ENCODE measurements around the gene C6orf58. TPM values are rescaled to one million over a fixed set of nuclear protein-coding genes. Genes with fewer than 3 reads are reported as not detected.

Gene C6orf58
- total RNA-seq, 2 experiments from 2014 or later: not detected

GRCh38 chr6:127635091-127635490 is 58.1 kb downstream of the C6orf58 start:
- Mint-ChIP-seq H3K27ac (no peak overlapping the region), H3K27me3 (peaks cover 1% of the 10 kb centered on the region), H3K36me3 (ENCODE audit: low read depth) (peaks cover 1% of the 10 kb centered on the region), H3K4me1 (ENCODE audit: low read depth) (no peaks in the 10 kb centered on the region), H3K4me3 (no peak overlapping the region), H3K9me3 (no peaks in the 10 kb centered on the region)
- ATAC-seq: no peak
- no peak for TF ChIP-seq CTCF (IDR thresholded peaks at IDR 0.05)
- intact Hi-C loops (cut with micrococcal nuclease): no loop called here
- no peak for DNase-seq
- POLR2A ChIA-PET: interaction anchor here (0.6 kb wide), 1 partner anchor 26 kb away, joined by 6 read pairs; no protein-coding TSS in a partner anchor
- CTCF ChIA-PET: no interaction called here

- POLR2A ChIA-PET: no interaction called here
- CTCF ChIA-PET: interaction anchor here (0.9 kb wide), 1 partner anchor 32 kb away, joined by 3 read pairs; no protein-coding TSS in a partner anchor
- intact Hi-C loops (cut with micrococcal nuclease): no loop called here
- no peak for TF ChIP-seq CTCF (IDR thresholded peaks at IDR 0.05)
- Mint-ChIP-seq H3K27me3 (peaks cover 2% of the 10 kb centered on the region), H3K36me3 (ENCODE audit: low read depth) (no peaks in the 10 kb centered on the region), H3K4me1 (ENCODE audit: low read depth) (no peaks in the 10 kb centered on the region), H3K4me3 (no peak overlapping the region), H3K27ac (no peak overlapping the region), H3K9me3 (peaks cover 2% of the 10 kb centered on the region)
- DNase-seq: no peak
- ATAC-seq: no peak
Measured at GRCh38 chr6:127637830-127638409, 60.9 kb downstream of the C6orf58 start.

Other genes starting within 250 kb of the C6orf58 start
- gene ECHDC1, start 233.6 kb upstream of the C6orf58 start, total RNA-seq: 10 to 100 TPM; 50.2 to 51.1 TPM
- 1 to 10 TPM; 1.8 to 2.6 TPM for gene KIAA0408, start 117.8 kb upstream of the C6orf58 start, total RNA-seq

Measured in activated CD8-positive, alpha-beta T cell treated with anti-CD3 and anti-CD28 coated beads for 36 hours (primary cell).